NCI-H1417 (cell line): Measurements from ENCODE around the gene XCR1.
"Not testable (repeated sequence)": the region's sequence is repeated elsewhere in the genome, so short reads cannot be mapped to it uniquely, and the experiment has no call there.

Experiments
- DNase-seq, 3 experiments: peaks; one replicate each; lab custom pipeline; 2025; lab: John Stamatoyannopoulos, UW

The XCR1 gene

GRCh38 chr3:46006238-46007032, 20.8 kb downstream of the XCR1 start:
- DNase-seq = no peak

- not testable (repeated sequence) for DNase-seq
Measured at GRCh38 chr3:46003706-46004105, 23.6 kb downstream of the XCR1 start.

GRCh38 chr3:46001178-46001577, 26.1 kb downstream of the XCR1 start:
- no peak for DNase-seq

GRCh38 chr3:45997942-45998341, 29.3 kb downstream of the XCR1 start:
- DNase-seq = no peak

- DNase-seq = not testable (repeated sequence)
Measured at GRCh38 chr3:45997499-45997898, 29.8 kb downstream of the XCR1 start.

- peak; percentile 62 to 81 (median 78) for DNase-seq
Measured at GRCh38 chr3:45995236-45996192, 31.8 kb downstream of the XCR1 start, which contains the start of gene FYCO1. Gene FYCO1 (minus strand): TSS chr3:45995824. CDS start chr3:45984910, 10,914 bp downstream.

DNA sequence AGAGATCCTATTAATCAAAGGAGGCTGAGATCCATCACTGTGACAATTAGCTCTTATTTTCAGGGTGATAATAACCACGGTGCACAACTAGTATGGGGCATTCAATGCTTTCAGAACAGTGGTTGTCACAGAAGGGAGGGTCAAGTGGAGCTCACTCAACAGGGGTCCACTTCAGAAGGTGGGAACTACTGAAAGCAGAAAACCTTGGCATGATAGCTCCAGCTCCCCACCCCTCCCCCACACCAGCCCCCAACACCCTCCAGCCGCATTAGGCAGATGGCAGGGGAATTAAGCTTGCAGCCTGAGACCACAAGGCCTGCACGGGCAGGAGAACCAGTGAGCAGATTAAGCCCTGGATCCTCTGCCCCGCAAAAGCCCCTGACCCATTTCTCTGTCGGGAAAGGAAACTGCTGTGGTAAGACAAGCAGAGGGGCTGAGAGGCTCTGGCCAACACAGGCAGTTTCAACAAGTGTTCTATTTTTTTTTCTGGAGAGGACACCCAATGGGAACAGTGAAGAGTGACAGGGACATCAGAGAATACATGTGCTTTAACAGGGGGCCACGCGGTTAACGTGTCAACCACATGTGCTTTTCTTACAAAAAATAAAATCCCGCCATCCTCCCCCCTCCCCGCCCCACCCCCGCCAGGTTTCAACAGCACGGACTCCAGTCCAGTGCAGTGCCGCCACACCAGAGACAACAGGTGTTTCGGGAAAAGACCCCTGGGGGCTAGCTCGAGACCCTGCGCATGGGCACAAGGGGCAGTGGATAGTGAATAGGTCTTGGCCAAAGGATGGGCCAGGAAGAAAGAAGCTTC, 32.7 kb downstream of the XCR1 start:
- DNase-seq = peak in 2 of 3 experiments; percentile 63 to 93

DNA sequence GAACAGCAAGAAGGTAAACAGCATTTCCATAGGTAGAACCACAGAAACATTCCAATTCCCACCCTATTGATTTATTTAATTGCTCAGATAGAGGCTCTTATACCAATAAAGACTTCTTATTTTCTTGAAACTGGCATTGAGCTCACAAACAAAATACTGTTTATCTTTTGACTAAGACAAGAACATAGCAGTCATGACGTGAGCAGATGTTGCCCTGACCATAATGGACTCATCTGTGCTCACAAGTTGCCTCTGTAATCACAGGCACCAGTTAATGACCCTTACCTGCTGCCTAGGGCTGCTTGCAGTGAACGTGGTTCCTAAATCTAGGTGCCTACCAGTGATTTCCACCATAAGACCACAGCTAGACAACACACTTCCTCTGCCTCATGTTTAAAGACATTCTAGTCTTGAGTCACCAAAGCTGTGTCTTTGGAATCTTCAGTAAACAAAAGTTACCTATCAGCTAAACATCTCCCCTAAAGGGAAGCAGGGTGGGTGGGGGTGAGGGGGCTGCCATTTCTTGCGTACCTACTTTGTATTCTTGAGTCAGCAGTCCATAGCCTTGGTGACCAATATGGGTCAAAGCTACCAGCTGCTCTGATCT, 33.8 kb downstream of the XCR1 start:
- no peak for DNase-seq

- no peak for DNase-seq
Measured at GRCh38 chr3:45992821-45993221, 34.5 kb downstream of the XCR1 start.

GRCh38 chr3:45992133-45992729, 35.1 kb downstream of the XCR1 start:
- DNase-seq = no peak

DNA sequence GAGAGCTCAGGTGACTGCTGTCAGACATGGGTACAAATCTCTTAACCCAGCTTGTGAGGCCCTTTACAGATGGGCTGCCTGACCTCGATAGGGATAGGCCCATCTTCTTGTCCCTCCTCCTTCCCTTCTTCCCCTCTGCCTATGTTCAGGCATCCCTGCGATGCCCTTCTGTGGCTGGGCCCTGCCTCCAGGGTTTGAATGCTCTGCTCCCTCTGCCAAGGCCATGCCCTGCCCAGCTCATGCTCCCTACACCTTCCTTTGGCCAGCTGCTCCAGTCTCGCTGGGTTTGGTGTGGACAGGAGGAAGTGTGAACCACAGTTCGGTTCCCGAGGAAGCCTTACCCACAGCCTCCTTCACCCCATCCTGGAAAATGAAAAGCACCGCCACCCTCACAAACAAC, 35.9 kb downstream of the XCR1 start:
- no peak for DNase-seq

DNA sequence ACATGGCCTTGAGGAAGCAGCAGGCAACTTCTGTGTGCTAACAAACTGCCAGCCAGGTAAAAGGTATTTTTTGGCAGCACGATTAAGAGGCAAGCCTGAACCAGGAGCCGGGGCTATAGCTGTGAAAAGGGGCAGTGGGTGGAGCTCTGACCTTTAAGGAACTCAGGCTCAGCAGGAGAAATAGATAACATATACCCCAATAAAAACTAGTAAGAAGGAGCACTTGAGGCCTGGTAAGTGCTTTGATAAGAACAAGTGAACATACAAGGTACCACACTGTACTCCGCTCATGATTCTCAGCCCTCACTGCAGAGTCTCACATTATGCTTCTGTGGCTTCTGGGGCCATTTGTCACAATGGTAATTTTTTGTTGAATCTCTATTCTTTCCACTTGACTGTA, 37.1 kb downstream of the XCR1 start:
- DNase-seq = no peak

GRCh38 chr3:45988804-45989203, 38.5 kb downstream of the XCR1 start:
- DNase-seq = no peak

- DNase-seq = no peak
Measured at GRCh38 chr3:45988362-45988761, 38.9 kb downstream of the XCR1 start.

DNA sequence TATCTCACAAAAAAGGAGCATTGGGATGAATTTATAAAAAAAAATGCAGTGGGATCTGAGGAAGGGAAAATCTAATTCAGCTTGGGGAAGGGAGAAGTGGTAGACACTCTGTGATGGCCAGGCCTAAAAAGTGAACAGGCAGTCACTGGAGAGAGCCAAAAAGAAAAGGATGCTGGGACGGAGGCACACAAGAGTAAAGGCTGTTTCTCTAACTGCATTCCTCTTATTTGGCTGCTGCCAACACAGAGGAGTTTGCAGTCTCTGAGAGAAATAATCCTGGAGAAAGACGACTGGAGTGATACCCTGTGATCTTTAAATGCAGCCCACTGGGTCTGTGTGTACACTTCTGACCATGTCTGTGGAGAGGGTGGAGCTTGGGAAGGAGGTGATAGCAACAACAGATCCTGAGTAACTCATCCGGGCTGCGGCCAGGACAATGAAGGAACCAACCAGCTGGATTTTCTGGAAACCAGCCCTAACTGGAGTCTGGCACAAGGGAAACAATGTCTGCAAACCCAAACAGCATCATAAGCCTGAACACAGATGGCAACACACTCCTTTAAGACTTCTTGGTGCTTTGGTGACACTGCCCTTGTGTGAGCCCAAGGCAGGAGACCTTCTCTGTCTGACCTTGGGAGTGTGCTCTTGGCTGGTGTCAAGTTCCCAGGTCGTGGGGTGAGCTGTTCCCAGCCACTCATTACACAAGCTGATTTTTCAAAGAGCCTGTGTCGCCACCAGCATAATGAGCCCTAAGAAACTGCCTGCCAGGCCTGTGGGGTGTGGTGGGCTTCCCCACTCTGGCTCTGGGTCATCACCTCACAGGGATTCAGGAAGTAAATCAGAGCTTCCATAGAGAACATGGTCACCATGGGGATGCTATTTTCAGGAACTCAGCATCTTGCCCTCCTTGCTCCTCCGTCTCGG, 39.7 kb downstream of the XCR1 start:
- DNase-seq = no peak

GRCh38 chr3:45986303-45986982, 40.8 kb downstream of the XCR1 start:
- DNase-seq = peak in 2 of 3 experiments; percentile 1 to 27

DNA sequence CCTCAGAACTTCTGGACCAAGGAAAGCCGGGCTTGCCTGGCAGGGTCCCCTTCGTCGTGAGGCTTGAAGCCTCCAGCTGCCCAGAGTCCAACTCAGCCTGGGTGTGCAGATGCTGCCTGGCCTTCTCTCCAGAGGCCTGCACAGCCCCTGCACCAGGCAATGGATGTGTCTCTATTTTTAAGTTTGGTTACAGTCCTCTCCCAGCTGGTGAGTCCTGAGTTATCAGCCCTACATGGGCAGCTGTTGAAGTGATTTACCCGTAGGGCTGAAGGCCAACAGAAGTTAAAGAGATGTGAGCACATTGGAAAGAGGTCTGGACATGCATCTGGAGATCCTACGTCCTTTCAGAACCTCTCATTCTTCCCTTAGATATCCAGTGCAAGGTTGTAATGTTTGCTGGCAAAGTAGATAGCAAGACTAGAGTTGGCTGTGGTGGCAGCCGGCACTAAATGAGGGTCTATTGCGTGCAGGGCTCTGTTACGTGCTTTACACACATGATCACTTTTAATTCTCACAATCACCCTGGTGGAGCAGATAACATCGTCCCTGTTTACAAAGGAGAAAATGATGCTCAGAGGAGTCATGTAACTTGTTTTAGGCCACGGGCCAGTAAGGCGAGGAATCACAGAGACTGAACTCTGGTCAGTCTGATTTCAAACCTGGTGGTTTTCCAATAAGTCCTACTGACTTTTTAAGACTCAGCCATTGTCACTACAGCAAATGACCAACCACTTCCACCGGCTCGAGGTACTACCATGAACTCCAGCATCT, 41.6 kb downstream of the XCR1 start:
- DNase-seq = no peak
